ENCODE data around the gene GLIS1.

GRCh38 chr1:53527368-53527767 lies 211.6 kb downstream of the GLIS1 start:
- no peak for TF ChIP-seq EZH2 (IDR thresholded peaks at IDR 0.05; ENCODE audit: insufficient read depth, poor library complexity, severe bottlenecking)
- no peak for TF ChIP-seq EZH2phosphoT487 (IDR thresholded peaks at IDR 0.05; ENCODE audit: insufficient read depth, low read depth)

All from GM23248 (cell line).